CD14-positive monocyte (primary cell): ENCODE measurements around the gene YES1. TPM values are rescaled to one million over a fixed set of nuclear protein-coding genes. Genes with fewer than 3 reads are reported as not detected.

Experiments used
- DNase-seq, 3 donors: peaks; one replicate each; pipeline ENCODE4 v3.0.0-alpha.2; 2011 to 2022
- H2AFZ ChIP-seq: 2 replicates; pipeline ENCODE4 v1.6.0; 2012; ENCODE audit warnings: mild to moderate bottlenecking, low read depth, low read length, inconsistent platforms; ENCODE audit not compliant: insufficient read depth, poor library complexity, severe bottlenecking
- H3K27ac ChIP-seq, 2 donors: 1 replicate in 1 of 2; 2 replicates in 1 of 2; pipeline ENCODE4 v1.5.1; 2012 to 2013; ENCODE audit warnings: low read length in 2 of 2, control low read depth in 1 of 2, inconsistent platforms in 1 of 2, low read depth in 1 of 2, mild to moderate bottlenecking in 1 of 2
- H3K27me3 ChIP-seq, 2 donors: one replicate each; pipeline versions ENCODE4 v1.6.0 to v1.6.1; 2011 to 2013; ENCODE audit warnings: low read length in 2 of 2; ENCODE audit not compliant: control insufficient read depth in 2 of 2, insufficient read depth in 2 of 2
- H3K36me3 ChIP-seq, 2 donors: replicated peaks in 1 of 2; 1 replicate in 1 of 2; 2 replicates in 1 of 2; pipeline versions ENCODE4 v1.5.1 to v1.6.1; 2012 to 2013; ENCODE audit warnings: low read length in 2 of 2, control low read depth in 1 of 2, inconsistent platforms in 1 of 2, mild to moderate bottlenecking in 1 of 2; ENCODE audit not compliant: insufficient read depth in 2 of 2, control insufficient read depth in 1 of 2
- H3K4me1 ChIP-seq, 2 donors: 1 replicate in 1 of 2; 2 replicates in 1 of 2; pipeline versions ENCODE4 v1.5.1 to v1.6.1; 2012 to 2013; ENCODE audit warnings: low read length in 2 of 2, control low read depth in 1 of 2, inconsistent platforms in 1 of 2, mild to moderate bottlenecking in 1 of 2, moderate library complexity in 1 of 2; ENCODE audit not compliant: insufficient read depth in 2 of 2, control insufficient read depth in 1 of 2
- H3K4me2 ChIP-seq: replicated peaks from 2 replicates; pipeline ENCODE3; 2012; ENCODE audit warnings: low read length, moderate library complexity, mild to moderate bottlenecking; ENCODE audit not compliant: poor library complexity, severe bottlenecking; ENCODE audit errors: extremely low read depth
- H3K4me3 ChIP-seq, 3 experiments: fragments of 200-600 bp in 1 of 3; sonication (generic) in 1 of 3; replicated peaks in 1 of 3; 1 replicate in 2 of 3; 2 replicates in 1 of 3; pipeline ENCODE4 v1.5.1; 2011 to 2013; ENCODE audit warnings: low read length in 3 of 3, mild to moderate bottlenecking in 3 of 3, control low read depth in 2 of 3, low read depth in 2 of 3, inconsistent platforms in 1 of 3, moderate library complexity in 1 of 3
- H3K79me2 ChIP-seq: 2 replicates; pipeline ENCODE4 v1.6.0; 2012; ENCODE audit warnings: mild to moderate bottlenecking, control low read depth, inconsistent platforms, low read length, moderate library complexity; ENCODE audit not compliant: insufficient read depth
- H3K9ac ChIP-seq: 2 replicates; pipeline ENCODE4 v1.6.0; 2017; ENCODE audit warnings: low read length, mild to moderate bottlenecking; ENCODE audit not compliant: insufficient read depth, poor library complexity, severe bottlenecking
- H3K9me3 ChIP-seq, 2 donors: replicated peaks in 1 of 2; 1 replicate in 1 of 2; 2 replicates in 1 of 2; pipeline versions ENCODE4 v1.5.1 to v1.6.1; 2012 to 2013; ENCODE audit warnings: low read length in 2 of 2, control low read depth in 1 of 2; ENCODE audit not compliant: control insufficient read depth in 1 of 2, insufficient read depth in 1 of 2
- H4K20me1 ChIP-seq: 2 replicates; pipeline ENCODE4 v1.6.0; 2012; ENCODE audit warnings: mild to moderate bottlenecking, low read length, control low read depth, moderate library complexity; ENCODE audit not compliant: insufficient read depth
- H3K27ac Mint-ChIP-seq, 7 donors: one replicate each; pipeline ENCODE4 v1.8.0; 2020; ENCODE audit warnings: mild to moderate bottlenecking in 7 of 7, mixed read lengths in 7 of 7, moderate library complexity in 6 of 7, inconsistent platforms in 2 of 7
- H3K27me3 Mint-ChIP-seq, 3 donors: one replicate each; pipeline ENCODE4 v1.8.0; 2021 to 2022; ENCODE audit warnings: low read depth in 3 of 3, mild to moderate bottlenecking in 3 of 3, mixed read lengths in 3 of 3, moderate library complexity in 3 of 3, inconsistent platforms in 1 of 3
- H3K36me3 Mint-ChIP-seq, 2 donors: one replicate each; pipeline ENCODE4 v1.8.0; 2020; ENCODE audit warnings: mixed read lengths in 2 of 2, inconsistent platforms in 1 of 2, mild to moderate bottlenecking in 1 of 2
- H3K4me1 Mint-ChIP-seq: one replicate; pipeline ENCODE4 v1.8.0; 2020; ENCODE audit warnings: mild to moderate bottlenecking, mixed read lengths
- H3K4me3 Mint-ChIP-seq, 2 donors: one replicate each; pipeline ENCODE4 v1.8.0; 2020; ENCODE audit warnings: mild to moderate bottlenecking in 2 of 2, mixed read lengths in 2 of 2, moderate library complexity in 1 of 2
- H3K9me3 Mint-ChIP-seq, 7 donors: one replicate each; pipeline ENCODE4 v1.8.0; 2020 to 2022; ENCODE audit warnings: mixed read lengths in 7 of 7, mild to moderate bottlenecking in 6 of 7, moderate library complexity in 6 of 7, inconsistent platforms in 2 of 7
- CTCF ChIP-seq: fragments of 200-600 bp; IDR thresholded peaks from one replicate; pipeline ENCODE4 v1.8.0; 2022; ENCODE audit warnings: antibody characterized with exemption, mild to moderate bottlenecking
- WGBS: methylation state at CpG from one replicate; pipeline ENCODE4 v1.1.5; 2013; ENCODE audit warnings: missing lambda C conversion rate; ENCODE audit not compliant: insufficient coverage; 5-methylcytosine and 5-hydroxymethylcytosine counted together
- intact Hi-C, 2 donors: fragments of 100-400 bp; cut with micrococcal nuclease; formaldehyde crosslinking; loops; one replicate each; pipeline versions ENCODE4 v1.15.0 to v1.15.1; 2023
- polyA plus RNA-seq, 3 donors: library from polyadenylated mRNA; depleted of rRNA in 1 of 3; unstranded in 2 of 3; stranded (reverse) in 1 of 3; fragments of 300-500 nt in 2 of 3; fragments of >200 nt in 1 of 3; fragmentation: Illumina TruSeq in 2 of 3; gene quantifications; 1 replicate in 2 of 3; 2 replicates in 1 of 3; pipeline ENCODE4 v1.2.3, GENCODE V29; 2012 to 2021

YES1 gene
- polyA plus RNA-seq, 3 donors, result not detected

DNA sequence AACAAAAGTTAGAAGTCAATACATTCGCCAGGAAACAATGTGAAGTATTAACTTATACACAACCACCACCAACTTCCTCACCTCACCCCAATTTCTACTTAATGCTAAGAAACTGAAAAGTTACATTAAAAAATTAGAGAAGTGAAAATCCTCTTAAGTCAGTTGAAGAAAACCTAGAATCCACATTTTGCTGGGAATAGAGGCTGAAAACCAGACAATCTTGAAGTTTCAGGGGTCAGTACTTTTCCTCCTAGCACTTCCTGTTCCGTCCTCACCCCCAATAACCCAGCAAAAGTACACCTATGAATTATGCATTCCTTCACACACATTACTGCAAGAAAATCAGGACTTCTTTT, 6.3 kb downstream of the YES1 start:
- Histone ChIP-seq H4K20me1 (no peaks in the 10 kb centered on the region), H3K9me3 (peaks cover 4 to 52% of the 10 kb centered on the region in 2 donors), H3K79me2 (no peaks in the 10 kb centered on the region), H3K4me2 (peak overlapping the region; percentile 59), H3K36me3 (no peaks in the 10 kb centered on the region), H3K4me1 (peaks cover 9 to 12% of the 10 kb centered on the region in 2 donors), H3K27ac (no peak overlapping the region), H3K4me3 (peak overlapping the region in 1 of 3 experiments; percentile 42), H3K9ac (no peak overlapping the region), H2AFZ (no peak overlapping the region), H3K27me3 (peaks cover 99 to 100% of the 10 kb centered on the region in 2 donors)
- intact Hi-C loops, result no loop called here
- Mint-ChIP-seq H3K27me3 (peaks cover 94 to 100% (median 100%) of the 10 kb centered on the region in 3 donors), H3K36me3 (peaks cover 0 to 3% of the 10 kb centered on the region in 2 donors), H3K9me3 (peaks cover 0 to 14% (median 3%) of the 10 kb centered on the region in 7 donors), H3K4me1 (peaks cover 15% of the 10 kb centered on the region), H3K4me3 (peak overlapping the region in 1 of 2 donors; percentile 86), H3K27ac (no peak overlapping the region)
- no peak for TF ChIP-seq CTCF
- no CpG with 5 or more reads among the region's 2 CpGs for WGBS
- no peak for DNase-seq

DNA sequence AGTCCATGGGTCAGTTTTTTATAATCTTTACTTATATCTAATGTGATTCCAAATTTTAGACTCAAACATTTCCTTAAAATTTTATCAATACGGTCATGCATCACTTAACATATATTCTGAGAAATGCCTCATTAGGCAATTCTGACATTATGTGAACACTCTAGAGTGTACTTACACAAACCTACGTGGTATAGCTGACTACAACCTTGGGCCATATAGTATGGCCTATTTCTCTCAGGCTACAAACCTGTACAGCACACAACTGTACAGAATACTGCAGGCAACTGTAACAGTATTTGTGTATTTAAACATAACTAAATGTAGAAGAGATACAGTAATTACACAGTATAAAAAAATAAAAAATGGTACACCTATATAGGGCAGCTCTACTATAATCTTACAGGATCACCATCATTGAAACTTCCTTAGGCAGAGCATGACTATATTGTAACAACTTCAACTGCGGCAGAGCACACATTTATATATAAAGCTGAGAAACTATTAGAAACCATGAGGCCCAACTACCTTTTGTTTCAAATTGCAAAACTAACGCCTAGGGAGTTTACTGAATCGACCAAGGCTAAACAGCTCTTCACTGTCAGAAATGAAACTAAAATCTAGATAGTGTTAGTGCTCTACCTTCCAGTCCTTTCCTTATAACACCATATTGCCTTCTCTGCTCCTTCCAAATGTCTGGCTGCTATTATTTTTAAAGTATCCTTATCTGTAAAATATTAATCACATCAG, 6.9 kb downstream of the YES1 start:
- Histone ChIP-seq H3K9me3 (peaks cover 4 to 56% of the 10 kb centered on the region in 2 donors), H3K4me1 (peaks cover 9 to 12% of the 10 kb centered on the region in 2 donors), H4K20me1 (no peaks in the 10 kb centered on the region), H3K4me3 (peak overlapping the region in 1 of 3 experiments; percentile 42), H3K4me2 (peak overlapping the region; percentile 59), H3K9ac (no peak overlapping the region), H3K79me2 (no peaks in the 10 kb centered on the region), H2AFZ (no peak overlapping the region), H3K27me3 (peaks cover 99 to 100% of the 10 kb centered on the region in 2 donors), H3K27ac (no peak overlapping the region), H3K36me3 (no peaks in the 10 kb centered on the region)
- 40% methylated on average over 1 of the region's 5 CpGs for WGBS
- H3K4me3 Mint-ChIP-seq, result peak overlapping the region in 1 of 2 donors; percentile 86
- peaks cover 17% of the 10 kb centered on the region for H3K4me1 Mint-ChIP-seq
- no peak for DNase-seq
- H3K27ac Mint-ChIP-seq, result no peak overlapping the region
- peaks cover 94 to 100% (median 100%) of the 10 kb centered on the region in 3 donors for H3K27me3 Mint-ChIP-seq
- intact Hi-C loops, result no loop called here
- TF ChIP-seq CTCF, result no peak
- H3K36me3 Mint-ChIP-seq, result peaks cover 0 to 3% of the 10 kb centered on the region in 2 donors
- H3K9me3 Mint-ChIP-seq, result peaks cover 0 to 14% (median 6%) of the 10 kb centered on the region in 7 donors
